ENCODE data around the gene EHD3.
A peak's percentile ranks its signal among the peaks of the same experiment; 100 is the strongest.
"Not testable (repeated sequence)": the region's sequence is repeated elsewhere in the genome, so short reads cannot be mapped to it uniquely, and the experiment has no call there.

The EHD3 gene

GRCh38 chr2:31254237-31255203 lies 20.6 kb downstream of the EHD3 start:
- no peak for DNase-seq (ENCODE audit: low read depth in 2 of 2)

- DNase-seq (ENCODE audit: low read depth in 2 of 2): no peak
Observed at GRCh38 chr2:31255911-31256571, 22.1 kb downstream of the EHD3 start.

- DNase-seq (ENCODE audit: low read depth in 2 of 2): no peak
Observed at GRCh38 chr2:31256611-31257382, 22.8 kb downstream of the EHD3 start.

GRCh38 chr2:31258351-31258750 lies 24.4 kb downstream of the EHD3 start:
- no peak for DNase-seq (ENCODE audit: low read depth in 2 of 2)

GRCh38 chr2:31259075-31259474 lies 25.1 kb downstream of the EHD3 start:
- no peak for DNase-seq (ENCODE audit: low read depth in 2 of 2)

GRCh38 chr2:31260870-31261269 lies 26.9 kb downstream of the EHD3 start:
- no peak for DNase-seq (ENCODE audit: low read depth in 2 of 2)

GRCh38 chr2:31263636-31264190 lies 29.8 kb downstream of the EHD3 start:
- no peak for DNase-seq (ENCODE audit: low read depth in 2 of 2)

- DNase-seq (ENCODE audit: low read depth in 2 of 2): no peak
Observed at GRCh38 chr2:31265234-31265633, 31.3 kb downstream of the EHD3 start.

- DNase-seq (ENCODE audit: low read depth in 2 of 2): no peak
Observed at GRCh38 chr2:31266804-31267203, 32.9 kb downstream of the EHD3 start.

GRCh38 chr2:31267437-31268120 lies 33.6 kb downstream of the EHD3 start:
- DNase-seq (ENCODE audit: low read depth in 2 of 2): no peak

GRCh38 chr2:31268344-31268743 lies 34.4 kb downstream of the EHD3 start:
- no peak for DNase-seq (ENCODE audit: low read depth in 2 of 2)

- DNase-seq (ENCODE audit: low read depth in 2 of 2): no peak
Observed at GRCh38 chr2:31269087-31269486, 35.1 kb downstream of the EHD3 start.

GRCh38 chr2:31270131-31270530 lies 36.2 kb downstream of the EHD3 start:
- peak; percentile 42 to 43 for DNase-seq (ENCODE audit: low read depth in 2 of 2)

GRCh38 chr2:31270822-31271231 lies 36.9 kb downstream of the EHD3 start:
- DNase-seq (ENCODE audit: low read depth in 2 of 2): no peak

- DNase-seq (ENCODE audit: low read depth in 2 of 2): no peak
Observed at GRCh38 chr2:31271851-31272267, 37.9 kb downstream of the EHD3 start.

GRCh38 chr2:31274401-31275075 lies 40.6 kb downstream of the EHD3 start:
- no peak for DNase-seq (ENCODE audit: low read depth in 2 of 2)

GRCh38 chr2:31275976-31276375 lies 42.0 kb downstream of the EHD3 start:
- no peak for DNase-seq (ENCODE audit: low read depth in 2 of 2)

GRCh38 chr2:31277621-31278020 lies 43.7 kb downstream of the EHD3 start:
- DNase-seq (ENCODE audit: low read depth in 2 of 2): no peak

GRCh38 chr2:31282634-31283033 lies 48.7 kb downstream of the EHD3 start:
- DNase-seq (ENCODE audit: low read depth in 2 of 2): no peak

- not testable (repeated sequence) for DNase-seq (ENCODE audit: low read depth in 2 of 2)
Observed at GRCh38 chr2:31283193-31283919, 49.4 kb downstream of the EHD3 start.

Measured in fibroblast of skin of left biceps (primary cell).